HepG2 (cell line): Measurements from ENCODE around the gene ESRP2. TPM values are rescaled to one million over a fixed set of nuclear protein-coding genes. Genes with fewer than 3 reads are reported as not detected.
A peak's percentile ranks its signal among the peaks of the same experiment; 100 is the strongest.

Experiments used
- ELF3 ChIP-seq: IDR thresholded peaks from 2 replicates; pipeline ENCODE4 v1.6.1; 2016; ENCODE audit warnings: missing genetic modification reagents, missing compliant biosample characterization
- ETV5 ChIP-seq: IDR thresholded peaks from 2 replicates; pipeline ENCODE4 v1.6.1; 2018; ENCODE audit warnings: missing biosample characterization, missing genetic modification reagents, inconsistent platforms, borderline replicate concordance
- EZH2 ChIP-seq: conservative IDR thresholded peaks from 2 replicates; pipeline ENCODE4 v1.6.1; 2012; ENCODE audit warnings: mild to moderate bottlenecking, low read depth, low read length, moderate library complexity
- FOXO4 ChIP-seq: sonication (generic); formaldehyde crosslinking; conservative IDR thresholded peaks from 2 replicates; pipeline ENCODE4 v1.8.1; 2023; ENCODE audit warnings: missing genetic modification reagents
- HMG20A ChIP-seq: IDR thresholded peaks from 2 replicates; pipeline ENCODE4 v1.6.1; 2016; ENCODE audit warnings: borderline replicate concordance
- HNF4G ChIP-seq, 2 experiments: sonication (generic) in 1 of 2; formaldehyde crosslinking in 1 of 2; IDR thresholded peaks; 2 replicates each; pipeline versions ENCODE4 v1.4.0 to v1.6.1; 2011 to 2020; ENCODE audit warnings: borderline replicate concordance in 2 of 2, low read depth in 2 of 2, mild to moderate bottlenecking in 2 of 2, low read length in 1 of 2, missing genetic modification reagents in 1 of 2, moderate library complexity in 1 of 2
- KLF16 ChIP-seq, 2 experiments: sonication (generic) in 1 of 2; formaldehyde crosslinking in 1 of 2; IDR thresholded peaks; 2 replicates each; pipeline versions ENCODE4 v1.6.1 to v1.8.0; 2016 to 2023; ENCODE audit warnings: missing genetic modification reagents in 2 of 2, missing compliant biosample characterization in 1 of 2
- MEIS2 ChIP-seq: sonication (generic); formaldehyde crosslinking; IDR thresholded peaks from 2 replicates; pipeline ENCODE4 v1.9.0; 2021; ENCODE audit warnings: mild to moderate bottlenecking, missing genetic modification reagents
- PAX8 ChIP-seq: sonication (generic); formaldehyde crosslinking; IDR thresholded peaks from 2 replicates; pipeline ENCODE4 v1.8.0; 2022; ENCODE audit warnings: mild to moderate bottlenecking, missing genetic modification reagents, borderline replicate concordance
- RCOR2 ChIP-seq: IDR thresholded peaks from 2 replicates; pipeline ENCODE4 v1.6.1; 2016; ENCODE audit warnings: missing biosample characterization, missing genetic modification reagents
- RFX3 ChIP-seq: IDR thresholded peaks from 2 replicates; pipeline ENCODE4 v1.6.1; 2016; ENCODE audit warnings: missing biosample characterization, missing genetic modification reagents
- TARDBP ChIP-seq: sonication (generic); formaldehyde crosslinking; IDR thresholded peaks from 2 replicates; pipeline ENCODE4 v1.8.0; 2022; ENCODE audit warnings: mild to moderate bottlenecking, missing genetic modification reagents
- TCF7 ChIP-seq: sonication (generic); IDR thresholded peaks from 2 replicates; pipeline ENCODE4 v1.6.1; 2016; ENCODE audit warnings: antibody characterized with exemption, low read depth
- ZEB1 ChIP-seq: IDR thresholded peaks from 2 replicates; pipeline ENCODE4 v1.6.1; 2012; ENCODE audit warnings: mild to moderate bottlenecking, low read depth, inconsistent platforms; ENCODE audit not compliant: insufficient replicate concordance
- ZNF101 ChIP-seq: sonication (generic); formaldehyde crosslinking; IDR thresholded peaks from 2 replicates; pipeline ENCODE4 v1.4.0; 2020; ENCODE audit warnings: mild to moderate bottlenecking, low read depth, missing genetic modification reagents, borderline replicate concordance
- ZNF180 ChIP-seq: sonication (generic); formaldehyde crosslinking; IDR thresholded peaks from 2 replicates; pipeline ENCODE4 v1.4.0; 2020; ENCODE audit warnings: low read depth, missing genetic modification reagents, borderline replicate concordance
- ZNF326 ChIP-seq: sonication (generic); formaldehyde crosslinking; IDR thresholded peaks from 2 replicates; pipeline ENCODE4 v1.4.0; 2020; ENCODE audit warnings: missing genetic modification reagents, borderline replicate concordance
- ZNF333 ChIP-seq: sonication (generic); formaldehyde crosslinking; IDR thresholded peaks from 2 replicates; pipeline ENCODE4 v1.4.0; 2020; ENCODE audit warnings: mild to moderate bottlenecking, missing genetic modification reagents, borderline replicate concordance
- ZNF549 ChIP-seq: sonication (generic); formaldehyde crosslinking; IDR thresholded peaks from 2 replicates; pipeline ENCODE4 v1.5.0; 2020; ENCODE audit warnings: missing genetic modification reagents
- ZNF576 ChIP-seq: sonication (generic); formaldehyde crosslinking; IDR thresholded peaks from 2 replicates; pipeline ENCODE4 v1.4.0; 2020; ENCODE audit warnings: mild to moderate bottlenecking, missing genetic modification reagents
- ZNF704 ChIP-seq: sonication (generic); formaldehyde crosslinking; IDR thresholded peaks from 2 replicates; pipeline ENCODE4 v1.8.1; 2023; ENCODE audit warnings: mild to moderate bottlenecking, inconsistent platforms, moderate library complexity, missing genetic modification reagents, borderline replicate concordance
- ZNF775 ChIP-seq: sonication (generic); formaldehyde crosslinking; IDR thresholded peaks from 2 replicates; pipeline ENCODE4 v1.4.0; 2020; ENCODE audit warnings: missing genetic modification reagents, mild to moderate bottlenecking, moderate library complexity, borderline replicate concordance
- ZXDC ChIP-seq: sonication (generic); formaldehyde crosslinking; IDR thresholded peaks from 2 replicates; pipeline ENCODE4 v1.5.0; 2020; ENCODE audit warnings: mild to moderate bottlenecking, missing genetic modification reagents
- polyA plus RNA-seq, 8 experiments: library from polyadenylated mRNA; depleted of rRNA in 3 of 8; stranded (reverse) in 7 of 8; unstranded in 1 of 8; fragments of >200 nt; fragmentation: Illumina TruSeq in 4 of 8; extraction: Trizol in 4 of 8; gene quantifications; 2 replicates each; pipeline versions ENCODE4 v1.2.1 to v1.2.3, GENCODE V29; 2011 to 2016; ENCODE audit warnings: low read depth in 4 of 8, missing spikeins in 1 of 8, mixed read lengths in 1 of 8; ENCODE audit not compliant: insufficient read depth in 1 of 8
- total RNA-seq, 5 experiments: library from RNA; depleted of rRNA; stranded (reverse); fragments of >200 nt; fragmentation: Illumina TruSeq; extraction: Trizol; gene quantifications; 2 replicates each; pipeline ENCODE4 v1.2.3, GENCODE V29; 2016; ENCODE audit warnings: low read depth in 1 of 5

Gene ESRP2
- total and polyA plus RNA-seq, 2 of the 13 experiments (the other 11 are each of a cell fraction or from before 2014, with no cell fraction given), result 21.1 to 32.4 TPM

GRCh38 chr16:68236137-68236825 lies 354 bp upstream of the ESRP2 start (continued):
- TF ChIP-seq ZNF775 (CRISPR knock-in tag) (peak; percentile 90; the same call in 1 of the 2 replicates), ZEB1 (peak; percentile 96), ZNF576 (CRISPR knock-in tag) (peak; percentile 73; the same call in 1 of the 2 replicates), ZNF333 (peak; percentile 94; the same call in 1 of the 2 replicates), ZNF549 (CRISPR knock-in tag) (no peak), HMG20A (0 out of 2 replicates have a peak, but pooled peaks have one; percentile 21), ZNF326 (no peak), ZNF180 (CRISPR knock-in tag) (peak; percentile 80; the same call in 1 of the 2 replicates), ZNF704 (CRISPR knock-in tag) (no peak; the same call in 1 of the 2 replicates), ZXDC (peak; percentile 87), RCOR2 (no peak), MEIS2 (peak; percentile 45; the same call in 1 of the 2 replicates), TARDBP (peak; percentile 63), RFX3 (CRISPR knock-in tag) (no peak), EZH2 (no peak), HNF4G (IDR thresholded peaks at IDR 0.05; ENCODE audit: borderline replicate concordance, low read depth, low read length) (no peak), HNF4G (CRISPR knock-in tag; IDR thresholded peaks at IDR 0.05; ENCODE audit: borderline replicate concordance, low read depth) (no peak; the same call in 1 of the 2 replicates), PAX8 (CRISPR knock-in tag) (peak; percentile 39; the same call in 1 of the 2 replicates), KLF16 (CRISPR knock-in tag; IDR thresholded peaks at IDR 0.05) (peak in 1 of 2 experiments; percentile 26; a peak in 2 of 4 replicates), ZNF101 (CRISPR knock-in tag) (0 out of 2 replicates have a peak, but pooled peaks have one; percentile 53), ETV5 (no peak; the same call in none of the 2 replicates), FOXO4 (CRISPR knock-in tag) (no peak), ELF3 (no peak), TCF7 (no peak)
